ENCODE measurements around the gene SLC6A20.
A peak's percentile ranks its signal among the peaks of the same experiment; 100 is the strongest.
"Not testable (repeated sequence)": the region's sequence is repeated elsewhere in the genome, so short reads cannot be mapped to it uniquely, and the experiment has no call there.

SLC6A20 gene

DNA sequence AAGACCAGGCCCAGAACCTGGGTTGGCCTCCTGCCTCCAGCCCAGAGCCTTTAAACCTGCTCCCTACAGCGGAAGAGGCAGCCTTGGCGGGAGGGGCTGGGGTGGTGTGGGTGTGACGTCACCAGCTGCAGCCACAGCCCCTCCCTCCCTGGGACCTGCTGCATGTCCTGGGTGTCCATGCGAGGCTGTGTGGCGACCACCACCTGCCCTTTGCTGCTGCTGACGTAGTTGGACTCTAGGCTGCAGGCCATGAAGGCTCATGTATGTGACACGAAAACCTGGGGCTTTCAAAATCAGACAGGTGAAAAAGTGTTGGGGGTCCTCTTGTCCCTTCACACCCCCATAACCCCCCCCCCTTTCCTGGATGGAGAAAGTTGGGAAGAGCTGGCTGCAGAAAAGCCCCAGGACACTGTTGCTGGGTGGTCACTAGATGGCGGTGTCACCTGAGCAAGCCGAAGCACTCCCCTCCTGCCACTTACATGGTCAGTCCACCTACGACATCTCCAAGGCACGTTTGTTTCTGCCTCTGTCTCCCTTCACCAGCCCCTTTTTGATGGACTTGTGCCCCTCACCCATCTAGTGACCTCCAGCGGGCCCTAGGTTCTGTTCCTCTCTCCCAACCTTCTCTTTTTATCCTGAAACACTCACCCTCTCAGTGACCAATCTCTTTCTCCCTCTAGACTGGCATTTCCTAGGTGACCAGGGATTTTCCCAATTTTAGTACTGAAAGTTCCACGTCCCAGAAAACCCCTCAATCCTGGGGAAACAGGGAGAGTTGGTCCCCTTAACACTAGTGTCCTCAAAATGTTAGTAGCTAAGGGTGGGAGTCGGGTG lies 35.2 kb downstream of the SLC6A20 start:
- DNase-seq = peak in 18 of 56 donors; percentile 4 to 33 (median 8)

- DNase-seq = no peak
Observed at GRCh38 chr3:45759851-45760250, 36.5 kb downstream of the SLC6A20 start.

- no peak for DNase-seq
Observed at GRCh38 chr3:45758871-45759270, 37.5 kb downstream of the SLC6A20 start.

DNA sequence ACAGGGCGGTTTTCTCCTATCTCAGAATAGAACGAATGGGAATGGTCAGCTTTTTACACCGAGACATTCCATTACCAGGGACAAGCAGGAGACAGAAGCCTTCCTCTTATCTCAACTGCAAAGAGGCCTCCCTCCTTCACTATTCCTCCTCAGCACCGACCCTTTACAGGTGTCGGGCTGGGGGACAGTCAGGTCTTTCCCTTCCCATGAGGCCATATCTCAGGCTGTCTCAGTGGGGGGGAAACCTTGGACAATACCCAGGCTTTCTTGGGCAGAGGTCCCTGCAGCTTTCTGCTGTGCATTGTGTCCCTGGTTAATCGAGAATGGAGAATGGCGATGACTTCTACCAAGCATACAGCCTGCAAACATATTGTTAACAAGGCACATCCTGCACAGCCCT lies 39.2 kb downstream of the SLC6A20 start:
- not testable (repeated sequence) for DNase-seq

GRCh38 chr3:45756055-45756454 lies 40.3 kb downstream of the SLC6A20 start:
- no peak for DNase-seq

DNA sequence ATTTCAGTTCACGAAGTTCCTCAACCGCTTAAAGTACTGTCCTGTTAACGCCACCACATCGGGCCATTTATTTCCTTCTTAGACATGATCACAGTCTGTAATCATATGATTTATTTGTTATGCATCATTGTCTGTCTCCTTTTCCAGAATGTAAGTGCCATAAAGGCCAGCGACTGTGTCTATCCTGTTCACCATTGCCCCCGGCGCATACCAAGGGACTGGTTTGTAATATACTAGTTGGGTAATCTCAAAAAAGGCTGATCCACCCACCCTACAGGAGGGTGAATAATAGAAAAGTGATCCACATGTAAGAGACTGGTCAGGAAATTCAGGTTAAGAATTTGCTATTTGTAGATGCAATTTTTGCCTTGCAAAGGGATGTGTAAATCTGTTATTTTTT lies 41.9 kb downstream of the SLC6A20 start:
- no peak for DNase-seq

- DNase-seq = no peak
Observed at GRCh38 chr3:45753095-45753494, 43.2 kb downstream of the SLC6A20 start.

- no peak for DNase-seq
Observed at GRCh38 chr3:45751537-45752242, 44.6 kb downstream of the SLC6A20 start.

DNA sequence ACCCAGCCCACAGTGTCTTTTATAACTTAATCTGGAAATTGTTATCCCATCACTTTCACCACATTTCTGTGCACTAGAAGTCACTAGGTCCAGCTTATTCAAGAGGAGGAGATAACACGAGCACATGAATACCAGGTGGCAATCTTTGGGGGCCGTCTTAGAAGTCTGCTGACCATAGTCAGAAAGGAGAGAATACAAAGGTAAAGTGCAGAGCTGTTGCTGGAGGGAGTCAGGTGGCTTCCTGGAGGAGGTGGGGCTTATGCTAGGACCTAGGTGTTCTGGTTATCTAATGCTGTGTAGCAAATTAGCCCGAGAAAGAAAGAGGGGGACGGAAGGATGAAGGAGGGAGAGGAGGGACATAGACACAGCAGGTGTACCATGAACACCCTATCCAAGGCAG lies 46.5 kb downstream of the SLC6A20 start:
- DNase-seq = no peak

- DNase-seq = not testable (repeated sequence)
Observed at GRCh38 chr3:45749036-45749600, 47.2 kb downstream of the SLC6A20 start.

GRCh38 chr3:45748068-45748467 lies 48.3 kb downstream of the SLC6A20 start:
- no peak for DNase-seq

DNA sequence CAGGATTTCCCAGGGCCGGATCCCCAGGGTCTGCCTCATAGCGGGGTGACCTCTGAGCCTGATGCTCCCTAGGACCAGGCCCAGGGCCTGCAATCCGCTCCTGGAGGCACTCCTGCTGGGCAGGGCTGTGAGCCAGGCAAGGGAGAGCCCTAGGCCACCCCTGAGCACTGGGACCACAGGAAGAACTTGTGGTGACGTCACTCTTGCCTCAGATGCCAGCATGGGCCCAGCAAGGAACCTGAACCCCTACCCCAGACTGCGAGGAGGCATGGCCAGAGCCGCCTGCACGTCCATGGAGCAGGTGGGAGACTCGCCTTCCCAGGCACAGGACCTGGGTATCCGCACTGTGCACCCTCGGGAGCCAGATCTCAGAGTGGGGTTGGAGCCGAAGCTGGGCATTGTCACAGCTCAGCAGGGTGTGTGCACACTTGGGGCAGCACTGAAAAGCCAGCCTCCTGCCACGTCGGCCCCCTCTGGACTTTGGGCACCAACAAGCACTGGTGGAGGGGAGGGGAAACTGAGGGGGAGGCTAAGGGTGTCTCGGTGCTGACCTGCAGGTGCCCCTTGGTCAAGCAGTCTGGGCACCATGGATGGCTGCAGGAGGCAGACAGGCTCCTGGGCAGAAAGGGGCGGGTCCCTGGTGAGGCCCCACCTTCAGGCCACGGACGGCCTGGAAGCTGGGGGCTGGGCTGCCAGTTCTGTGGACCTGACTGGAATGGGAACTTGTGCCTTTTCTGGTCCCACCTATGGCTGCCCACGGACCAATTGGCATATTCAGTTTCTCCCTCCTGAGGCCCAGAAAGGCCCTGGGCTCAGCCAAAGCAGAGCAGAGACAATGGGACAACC lies 49.3 kb downstream of the SLC6A20 start:
- DNase-seq = no peak

DNA sequence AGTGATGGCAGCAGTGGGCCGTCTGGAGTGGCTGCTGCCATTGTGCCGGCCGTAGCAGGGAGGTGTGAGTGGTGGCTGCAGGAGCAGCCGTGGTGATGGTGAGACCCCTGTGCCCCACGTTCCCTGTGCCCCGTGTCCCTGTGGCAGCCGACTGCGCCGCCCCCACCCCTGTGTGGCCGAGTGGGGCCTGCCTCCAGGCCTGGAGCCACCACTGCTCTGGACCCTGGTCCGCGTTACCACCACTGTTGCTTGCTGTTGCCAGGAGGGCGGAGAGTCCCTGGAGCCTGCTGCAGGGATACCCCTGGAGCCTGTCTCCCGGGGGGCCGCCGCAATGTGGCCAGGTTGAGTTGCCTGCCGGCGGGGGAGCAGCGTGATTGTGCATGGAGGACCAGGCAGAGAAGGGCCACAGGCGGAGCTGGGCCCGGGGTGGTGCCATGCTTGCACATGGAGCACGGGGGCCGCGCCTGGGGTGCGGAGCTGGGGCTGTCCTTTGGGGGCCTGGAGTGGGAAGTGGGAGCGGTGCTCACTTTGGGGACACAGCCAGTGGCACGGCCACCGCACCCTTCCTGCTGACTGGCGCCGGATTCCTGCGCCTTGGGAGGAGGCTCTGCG lies 50.1 kb downstream of the SLC6A20 start:
- DNase-seq = no peak

- no peak for DNase-seq
Observed at GRCh38 chr3:45742461-45743089, 53.8 kb downstream of the SLC6A20 start.

DNA sequence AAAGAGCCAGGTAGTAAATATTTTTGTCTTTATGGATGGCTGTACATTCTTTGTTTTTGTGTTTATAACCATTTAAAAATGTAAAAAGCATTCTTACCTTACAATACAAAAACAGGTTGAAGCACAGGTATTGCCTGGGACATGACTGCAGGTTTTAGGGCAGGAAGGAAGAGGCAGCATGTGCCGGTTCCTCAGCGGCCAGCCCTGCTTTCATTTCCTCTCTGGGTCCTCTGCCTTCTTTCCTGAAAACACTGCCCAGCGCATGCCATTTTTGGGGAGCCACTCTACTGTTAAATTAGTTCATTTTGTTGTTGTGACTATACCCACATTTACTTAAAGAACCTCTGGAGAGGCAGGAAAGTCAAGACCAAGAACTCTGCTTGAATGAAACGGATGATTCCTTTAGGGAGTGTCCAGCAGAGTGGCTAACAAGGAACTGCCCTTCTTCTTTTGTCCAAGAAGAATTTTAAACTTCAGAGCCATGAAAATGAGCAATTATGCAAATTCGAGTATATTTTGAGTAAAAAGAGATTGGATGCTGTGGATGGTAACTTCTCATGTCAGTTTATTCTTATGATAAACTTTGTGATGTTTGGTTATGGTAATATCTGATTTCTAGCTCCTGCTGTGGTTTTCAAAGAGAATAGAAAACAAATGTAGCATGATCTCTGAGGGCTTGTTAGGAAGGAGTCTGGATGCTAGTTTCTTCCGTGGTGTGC lies 54.4 kb downstream of the SLC6A20 start:
- no peak for DNase-seq

DNA sequence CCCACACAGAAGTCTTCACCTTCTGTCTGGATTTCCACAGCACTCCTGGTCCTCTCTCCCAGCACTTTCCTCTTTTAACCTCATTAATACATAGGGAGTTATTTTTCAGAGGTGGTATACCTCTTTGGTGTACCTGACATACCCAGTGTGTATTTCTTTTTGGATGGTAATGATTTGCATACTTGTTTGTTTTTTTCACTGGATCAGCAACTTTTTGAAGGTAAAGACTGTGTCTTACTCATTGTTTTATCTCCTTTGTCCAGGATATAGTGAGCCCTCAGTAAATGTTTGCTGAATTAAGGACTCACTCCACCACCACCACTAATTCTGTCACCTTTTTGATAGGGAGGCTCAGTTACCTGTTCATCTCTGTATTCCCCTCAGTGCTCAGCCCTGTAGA lies 55.1 kb downstream of the SLC6A20 start:
- no peak for DNase-seq

DNA sequence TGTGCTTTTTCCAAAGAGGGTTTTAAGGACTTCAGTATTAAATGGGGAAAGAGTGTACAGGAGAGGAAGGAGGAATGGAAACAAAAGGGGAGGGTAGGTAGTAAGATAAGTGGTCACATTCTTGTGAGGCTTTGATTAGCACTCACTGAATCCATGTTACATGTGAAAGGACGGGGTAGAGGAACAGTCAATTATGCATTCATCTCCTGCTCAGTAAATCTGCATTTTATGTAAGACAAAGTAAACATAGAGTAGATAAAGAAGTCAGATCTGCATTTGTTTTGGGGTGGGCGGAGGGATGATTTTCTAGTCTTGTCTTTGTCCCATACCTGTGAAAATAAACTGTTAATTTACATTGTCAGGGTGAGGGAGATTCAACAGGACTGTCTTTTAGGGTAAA lies 56.3 kb downstream of the SLC6A20 start:
- DNase-seq = no peak

GRCh38 chr3:45737234-45737633 lies 59.1 kb downstream of the SLC6A20 start:
- DNase-seq = no peak

DNA sequence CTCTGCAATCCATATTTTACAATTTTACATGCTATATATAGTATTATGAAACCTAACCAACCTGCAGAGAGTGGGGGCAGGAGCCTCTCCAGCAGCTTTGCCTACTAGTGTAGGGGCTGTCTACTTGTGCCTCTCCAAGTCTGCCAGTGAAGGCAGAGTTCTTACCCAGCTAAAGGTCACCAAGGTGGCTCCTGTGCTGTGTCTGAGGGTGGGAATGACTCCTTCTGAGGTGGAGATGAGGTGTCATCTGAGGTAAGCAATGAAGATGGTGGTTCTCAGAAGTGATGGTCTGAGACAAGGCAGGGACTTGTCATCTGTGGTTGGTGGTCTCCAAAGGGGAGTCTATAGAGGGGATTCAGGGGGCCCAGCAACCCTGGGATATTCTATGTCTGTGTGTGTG lies 59.6 kb downstream of the SLC6A20 start:
- no peak for DNase-seq
